22Rv1 (cell line): ENCODE results near the gene POLD4.

Experiments
- CTCF ChIP-seq: fragments of 450-650 bp; IDR thresholded peaks from 2 replicates; pipeline ENCODE4 v1.5.1; 2017; ENCODE audit warnings: mild to moderate bottlenecking
- ZFX ChIP-seq: fragments of 450-650 bp; IDR thresholded peaks from 2 replicates; pipeline ENCODE4 v1.6.1; 2017; ENCODE audit warnings: antibody characterized with exemption, borderline replicate concordance

- no peak for TF ChIP-seq CTCF
- TF ChIP-seq ZFX, result no peak
These were observed 33.3 kb downstream of the POLD4 start for GRCh38 chr11:67320011-67320410.
